EH (cell line): ENCODE results near the gene ITGA11.
A peak's percentile ranks its signal among the peaks of the same experiment; 100 is the strongest.

ENCODE experiments used
- DNase-seq: peaks from one replicate; pipeline ENCODE4 v3.0.0-alpha.2; 2015; ENCODE audit warnings: low read depth

ITGA11 gene

GRCh38 chr15:68289621-68290352 is 142.2 kb downstream of the ITGA11 start:
- no peak for DNase-seq

- no peak for DNase-seq
Measured at GRCh38 chr15:68289057-68289456, 142.9 kb downstream of the ITGA11 start.

GRCh38 chr15:68286256-68286655 is 145.7 kb downstream of the ITGA11 start:
- no peak for DNase-seq

GRCh38 chr15:68285259-68285980 is 146.5 kb downstream of the ITGA11 start:
- DNase-seq: no peak

- DNase-seq: no peak
Measured at GRCh38 chr15:68284616-68285258, 147.2 kb downstream of the ITGA11 start.

GRCh38 chr15:68283401-68283800 is 148.6 kb downstream of the ITGA11 start:
- DNase-seq: no peak

- DNase-seq: no peak
Measured at GRCh38 chr15:68281008-68281407, 151.0 kb downstream of the ITGA11 start.

- no peak for DNase-seq
Measured at GRCh38 chr15:68279779-68280753, 151.9 kb downstream of the ITGA11 start.

- peak; percentile 60 for DNase-seq
Measured at GRCh38 chr15:68278595-68279405, 153.2 kb downstream of the ITGA11 start.

- no peak for DNase-seq
Measured at GRCh38 chr15:68278345-68278594, 153.7 kb downstream of the ITGA11 start.

- peak; percentile 91 for DNase-seq
Measured at GRCh38 chr15:68277603-68278344, 154.2 kb downstream of the ITGA11 start, which contains the start of gene FEM1B. TSS of gene FEM1B (plus strand) at chr15:68277745. CDS start at chr15:68278418, 673 bp downstream.

GRCh38 chr15:68277131-68277602 is 154.8 kb downstream of the ITGA11 start:
- peak; percentile 65 for DNase-seq

GRCh38 chr15:68276668-68277067 is 155.3 kb downstream of the ITGA11 start:
- no peak for DNase-seq

GRCh38 chr15:68275165-68275746 is 156.7 kb downstream of the ITGA11 start:
- no peak for DNase-seq

GRCh38 chr15:68274201-68274848 is 157.6 kb downstream of the ITGA11 start:
- no peak for DNase-seq

- DNase-seq: peak; percentile 99
Measured at GRCh38 chr15:68272721-68273271, 159.2 kb downstream of the ITGA11 start.

- DNase-seq: peak; percentile 95
Measured at GRCh38 chr15:68271854-68272471, 160.0 kb downstream of the ITGA11 start.

GRCh38 chr15:68268405-68268804 is 163.6 kb downstream of the ITGA11 start:
- DNase-seq: no peak

- DNase-seq: no peak
Measured at GRCh38 chr15:68265674-68266073, 166.3 kb downstream of the ITGA11 start.
